GM12878 (cell line): ENCODE data around the gene CAMKK1. TPM values are rescaled to one million over a fixed set of nuclear protein-coding genes. Genes with fewer than 3 reads are reported as not detected.

Experiments used
- ATAC-seq: fragments of 200-7000 bp; cut with Tn5 transposase; 3 replicates; pipeline ENCODE4 v1.9.1; 2020; ENCODE audit warnings: mild to moderate bottlenecking, moderate library complexity
- BruUV-seq: library from RNA; stranded (reverse); fragments of 400-500 nt; replicated peaks from 2 replicates; lab custom pipeline; 2021; lab: Mats Ljungman, UMichigan
- CTCF ChIA-PET: fragments of 300-600 bp; sonication (Branson Sonifier 250); formaldehyde crosslinking; extraction: SDS; loops from one replicate; lab custom pipeline; 2021; ENCODE audit warnings: inconsistent platforms; lab: Yijun Ruan, JAX
- POLR2A ChIA-PET: fragments of 350-600 bp; formaldehyde crosslinking; extraction: SDS; loops from one replicate; lab custom pipeline; 2021; ENCODE audit warnings: inconsistent platforms; lab: Charles Lee
- RAD21 ChIA-PET: fragments of 300-600 bp; sonication (Branson Sonifier 250); formaldehyde crosslinking; loops from one replicate; lab custom pipeline; 2023; ENCODE audit warnings: antibody characterized with exemption; ENCODE audit not compliant: unreplicated experiment; lab: Charles Lee
- SMC1A ChIA-PET: fragments of 300-600 bp; sonication (Branson Sonifier 250); formaldehyde crosslinking; loops from one replicate; lab custom pipeline; 2023; ENCODE audit not compliant: unreplicated experiment, uncharacterized antibody; lab: Charles Lee
- DNase-seq: peaks from one replicate; pipeline ENCODE4 v3.0.0-alpha.2; 2011; ENCODE audit warnings: low read depth, low spot score
- FAIRE-seq: peaks from 3 replicates; lab custom pipeline; 2011; peaks lifted over from hg19 to GRCh38; lab: Jason Lieb, UNC
- H2AFZ ChIP-seq: 2 replicates; pipeline ENCODE4 v1.6.0; 2011; ENCODE audit warnings: low read depth, low read length, control low read depth; ENCODE audit not compliant: control insufficient read depth
- H3K27ac ChIP-seq: 2 replicates; pipeline ENCODE4 v1.5.1; 2011; ENCODE audit warnings: control low read depth; ENCODE audit not compliant: control insufficient read depth, insufficient read depth
- H3K27me3 ChIP-seq, 2 experiments: replicated peaks in 1 of 2; 2 replicates each; pipeline versions ENCODE4 v1.6.0 to v1.6.1; 2011; ENCODE audit warnings: low read length in 1 of 2; ENCODE audit not compliant: control insufficient read depth in 2 of 2, insufficient read depth in 2 of 2
- H3K36me3 ChIP-seq, 2 experiments: 2 replicates each; pipeline ENCODE4 v1.5.1; 2011; ENCODE audit warnings: low read length in 1 of 2; ENCODE audit not compliant: control insufficient read depth in 2 of 2, insufficient read depth in 2 of 2
- H3K4me1 ChIP-seq: 2 replicates; pipeline ENCODE4 v1.6.1; 2011; ENCODE audit warnings: mild to moderate bottlenecking, low read length, moderate library complexity, mixed read lengths; ENCODE audit not compliant: control insufficient read depth, insufficient read depth
- H3K4me2 ChIP-seq: 2 replicates; pipeline ENCODE4 v1.6.0; 2011; ENCODE audit warnings: control low read depth; ENCODE audit not compliant: control insufficient read depth, insufficient read depth
- H3K4me3 ChIP-seq: fragments of 200-600 bp; sonication (generic); 2 replicates; pipeline ENCODE4 v1.5.1; 2016
- H3K79me2 ChIP-seq: 2 replicates; pipeline ENCODE4 v1.6.0; 2011; ENCODE audit warnings: low read length; ENCODE audit not compliant: control insufficient read depth, insufficient read depth
- H3K9ac ChIP-seq: 2 replicates; pipeline ENCODE4 v1.8.0; 2011; ENCODE audit warnings: low read length, control low read depth, mixed read lengths; ENCODE audit not compliant: control insufficient read depth, insufficient read depth
- H3K9me3 ChIP-seq: replicated peaks from 3 replicates; pipeline ENCODE4 v1.5.1; 2011; ENCODE audit warnings: mild to moderate bottlenecking, low read length; ENCODE audit not compliant: control insufficient read depth, insufficient read depth
- H4K20me1 ChIP-seq: 2 replicates; pipeline ENCODE4 v1.6.0; 2011; ENCODE audit not compliant: control insufficient read depth, insufficient read depth
- ATF7 ChIP-seq: fragments of 450-650 bp; IDR thresholded peaks from 2 replicates; pipeline ENCODE4 v1.6.1; 2016; ENCODE audit warnings: low read depth, mild to moderate bottlenecking
- CREB1 ChIP-seq: IDR thresholded peaks from 2 replicates; pipeline ENCODE4 v1.6.1; 2012; ENCODE audit warnings: low read depth, mild to moderate bottlenecking, inconsistent platforms
- ESRRA ChIP-seq: IDR thresholded peaks from 2 replicates; pipeline ENCODE4 v1.6.1; 2012; ENCODE audit warnings: mild to moderate bottlenecking, low read length, improper control_type of control experiment
- ETV6 ChIP-seq, 2 experiments: fragments of 450-650 bp in 1 of 2; IDR thresholded peaks in 1 of 2; conservative IDR thresholded peaks in 1 of 2; 2 replicates each; pipeline ENCODE4 v1.6.1; 2014; ENCODE audit warnings: antibody characterized with exemption in 1 of 2, borderline replicate concordance in 1 of 2, low read depth in 1 of 2, mild to moderate bottlenecking in 1 of 2, moderate library complexity in 1 of 2
- GATAD2B ChIP-seq: fragments of 450-650 bp; conservative IDR thresholded peaks from 2 replicates; pipeline ENCODE4 v1.6.1; 2017; ENCODE audit warnings: low read depth, mild to moderate bottlenecking, moderate library complexity
- IRF4 ChIP-seq: IDR thresholded peaks from 2 replicates; pipeline ENCODE4 v1.6.1; 2011; ENCODE audit warnings: low read depth, low read length
- MEF2A ChIP-seq: IDR thresholded peaks from 2 replicates; pipeline ENCODE4 v1.6.1; 2011; ENCODE audit warnings: low read depth, mild to moderate bottlenecking, low read length, moderate library complexity; ENCODE audit not compliant: insufficient read depth
- POLR2A ChIP-seq: IDR thresholded peaks from 2 replicates; pipeline ENCODE4 v1.6.1; 2011; ENCODE audit warnings: low read depth, mild to moderate bottlenecking, low read length
- PRDM15 ChIP-seq: fragments of 450-650 bp; formaldehyde crosslinking; IDR thresholded peaks from 2 replicates; pipeline ENCODE4 v1.4.0; 2020; ENCODE audit warnings: mild to moderate bottlenecking, moderate library complexity
- TARDBP ChIP-seq: IDR thresholded peaks from 2 replicates; pipeline ENCODE4 v1.6.1; 2016; ENCODE audit warnings: borderline replicate concordance
- ZBTB40 ChIP-seq: fragments of 450-650 bp; IDR thresholded peaks from 2 replicates; pipeline ENCODE4 v1.6.1; 2016; ENCODE audit warnings: mild to moderate bottlenecking, moderate library complexity, borderline replicate concordance
- WGBS: methylation state at CpG from one replicate; pipeline ENCODE4 v1.1.6; 2016; ENCODE audit warnings: low lambda C conversion rate; ENCODE audit not compliant: insufficient replicate concordance, insufficient coverage; ENCODE audit errors: missing lambda C conversion rate; 5-methylcytosine and 5-hydroxymethylcytosine counted together
- in situ Hi-C: fragments of 300-500 bp; cut with MboI; formaldehyde crosslinking; loops from 9 replicates; pipeline ENCODE4 v1.14.3; 2018; ENCODE audit warnings: mixed read lengths
- intact Hi-C: fragments of 100-400 bp; cut with micrococcal nuclease; formaldehyde crosslinking; loops from one replicate; pipeline ENCODE4 v1.14.2; 2022; ENCODE audit not compliant: unreplicated experiment
- polyA plus RNA-seq, 11 experiments: library from polyadenylated mRNA; depleted of rRNA in 4 of 11; unstranded in 6 of 11; stranded (reverse) in 5 of 11; fragments of >200 nt; fragmentation: Nextera tagmentation in 4 of 11; fragmentation: Illumina TruSeq in 1 of 11; extraction: Ambion mirVana in 4 of 11; extraction: Trizol in 1 of 11; gene quantifications; 1 replicate in 1 of 11; 2 replicates in 10 of 11; pipeline versions ENCODE4 v1.2.1 to v1.2.3, GENCODE V29; 2011 to 2016; ENCODE audit warnings: inconsistent platforms in 2 of 11, missing spikeins in 2 of 11, low read depth in 1 of 11
- total RNA-seq, 4 experiments: library from RNA; depleted of rRNA in 3 of 4; stranded (reverse); fragments of >200 nt in 3 of 4; fragmentation: Illumina TruSeq in 1 of 4; extraction: Trizol in 1 of 4; gene quantifications; 2 replicates each; pipeline versions ENCODE4 v1.2.1 to v1.2.3, GENCODE V29; 2013 to 2021

Gene CAMKK1
- total and polyA plus RNA-seq, 10 of the 15 experiments (the other 5 are each of a cell fraction or from before 2014, with no cell fraction given), result 0.06 to 0.84 (median 0.37) TPM

- Histone ChIP-seq H3K27ac (no peak overlapping the region), H4K20me1 (no peaks in the 10 kb centered on the region), H3K27me3 (no peaks in the 10 kb centered on the region), H3K79me2 (no peaks in the 10 kb centered on the region), H3K9me3 (no peaks in the 10 kb centered on the region), H3K4me2 (no peak overlapping the region), H2AFZ (no peak overlapping the region), H3K4me1 (no peaks in the 10 kb centered on the region), H3K4me3 (no peak overlapping the region), H3K36me3 (peaks cover 4 to 12% of the 10 kb centered on the region in 2 experiments; a peak in 3 of 4 replicates), H3K9ac (no peak overlapping the region)
- RAD21 ChIA-PET, result interaction anchor here (1.5 to 6.7 kb wide), 3 partner anchors 64 to 103 kb away, joined by 4 to 191 read pairs (median 5); no protein-coding TSS in a partner anchor
- in situ Hi-C loops, result no loop called here
- POLR2A ChIA-PET, result interaction anchor here (3.3 kb wide), 1 partner anchor 91 kb away, joined by 14 read pairs; no protein-coding TSS in a partner anchor
- BruUV-seq, result no TSS peak
- SMC1A ChIA-PET, result interaction anchor here (2.2 to 7.5 kb wide), 3 partner anchors 9 to 93 kb away, joined by 6 to 255 read pairs (median 10); no protein-coding TSS in a partner anchor
- no peak for TF ChIP-seq ETV6 (conservative IDR thresholded peaks at IDR 0.05 in 1 of 2, IDR thresholded peaks at IDR 0.05 in 1 of 2; ENCODE audit: borderline replicate concordance in 1 of 2, low read depth in 1 of 2)
- no peak for TF ChIP-seq ATF7
- TF ChIP-seq GATAD2B, result no peak
- TF ChIP-seq ESRRA, result no peak
- no peak for TF ChIP-seq ZBTB40
- TF ChIP-seq TARDBP, result no peak
- TF ChIP-seq MEF2A, result no peak
- no peak for TF ChIP-seq POLR2A
- TF ChIP-seq CREB1, result no peak
- no peak for TF ChIP-seq IRF4
- no peak for TF ChIP-seq PRDM15 (CRISPR knock-in tag)
- CTCF ChIA-PET, result interaction anchor here (1.2 to 10.1 kb wide), 8 partner anchors 10 to 146 kb away, joined by 5 to 371 read pairs (median 23); partner anchors contain the start of gene NCBP3
- intact Hi-C loops, result no loop called here
- 98% methylated on average over 7 of the region's 7 CpGs for WGBS
- ATAC-seq (no peak), DNase-seq (no peak), FAIRE-seq (no peak)
These were observed 64.0 kb downstream of the CAMKK1 start for GRCh38 chr17:3828852-3829232.
